ENCODE measurements around the gene CCDC192.

DNA sequence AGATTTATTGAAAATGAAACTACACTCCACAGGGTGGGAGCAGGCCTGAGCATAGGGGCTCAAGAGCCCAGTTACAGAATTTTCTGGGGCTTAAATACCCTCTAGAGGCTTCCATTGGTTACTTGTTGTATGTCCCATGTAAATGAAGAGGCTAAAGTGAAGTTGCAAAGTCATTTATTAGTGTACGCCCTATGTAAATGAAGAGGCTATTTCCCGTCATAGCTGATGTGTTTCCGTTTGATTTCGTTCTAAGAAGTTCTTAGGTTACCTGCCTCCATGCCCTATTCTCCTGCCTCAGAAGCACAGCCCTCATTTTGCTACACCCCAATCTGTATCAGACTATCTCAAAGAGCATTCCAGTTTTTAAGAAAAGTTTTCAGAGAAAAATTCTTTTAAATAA lies 273.3 kb downstream of the CCDC192 start:
- TF ChIP-seq, protein P1, sequence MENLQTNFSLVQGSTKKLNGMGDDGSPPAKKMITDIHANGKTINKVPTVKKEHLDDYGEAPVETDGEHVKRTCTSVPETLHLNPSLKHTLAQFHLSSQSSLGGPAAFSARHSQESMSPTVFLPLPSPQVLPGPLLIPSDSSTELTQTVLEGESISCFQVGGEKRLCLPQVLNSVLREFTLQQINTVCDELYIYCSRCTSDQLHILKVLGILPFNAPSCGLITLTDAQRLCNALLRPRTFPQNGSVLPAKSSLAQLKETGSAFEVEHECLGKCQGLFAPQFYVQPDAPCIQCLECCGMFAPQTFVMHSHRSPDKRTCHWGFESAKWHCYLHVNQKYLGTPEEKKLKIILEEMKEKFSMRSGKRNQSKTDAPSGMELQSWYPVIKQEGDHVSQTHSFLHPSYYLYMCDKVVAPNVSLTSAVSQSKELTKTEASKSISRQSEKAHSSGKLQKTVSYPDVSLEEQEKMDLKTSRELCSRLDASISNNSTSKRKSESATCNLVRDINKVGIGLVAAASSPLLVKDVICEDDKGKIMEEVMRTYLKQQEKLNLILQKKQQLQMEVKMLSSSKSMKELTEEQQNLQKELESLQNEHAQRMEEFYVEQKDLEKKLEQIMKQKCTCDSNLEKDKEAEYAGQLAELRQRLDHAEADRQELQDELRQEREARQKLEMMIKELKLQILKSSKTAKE (IDR thresholded peaks at IDR 0.05; ENCODE audit: low read depth, poor library complexity, severe bottlenecking), result no peak
- no peak for TF ChIP-seq RFX5 (IDR thresholded peaks at IDR 0.05; ENCODE audit: low read depth, low read length)
- no peak for TF ChIP-seq YY1 (IDR thresholded peaks at IDR 0.05; ENCODE audit: low read depth, low read length)
- no peak for TF ChIP-seq HCFC1 (IDR thresholded peaks at IDR 0.05; ENCODE audit: low read length)

Data from GM12878 (cell line).